Fibroblast of lung (primary cell): Measurements from ENCODE around the gene RTN4RL2.

Source experiments
- EZH2 ChIP-seq: IDR thresholded peaks from 2 replicates; pipeline ENCODE4 v1.5.1; 2012; ENCODE audit warnings: low read length, control low read depth, mild to moderate bottlenecking; ENCODE audit errors: missing control alignments
- TF ChIP-seq, protein P1 (sequence below), 2 donors: IDR thresholded peaks in 1 of 2; conservative IDR thresholded peaks in 1 of 2; 1 replicate in 1 of 2; 2 replicates in 1 of 2; pipeline ENCODE4 v1.5.1; 2011 to 2012; ENCODE audit warnings: low read length in 2 of 2, control low read depth in 1 of 2, inconsistent platforms in 1 of 2, low read depth in 1 of 2, mild to moderate bottlenecking in 1 of 2

DNA sequence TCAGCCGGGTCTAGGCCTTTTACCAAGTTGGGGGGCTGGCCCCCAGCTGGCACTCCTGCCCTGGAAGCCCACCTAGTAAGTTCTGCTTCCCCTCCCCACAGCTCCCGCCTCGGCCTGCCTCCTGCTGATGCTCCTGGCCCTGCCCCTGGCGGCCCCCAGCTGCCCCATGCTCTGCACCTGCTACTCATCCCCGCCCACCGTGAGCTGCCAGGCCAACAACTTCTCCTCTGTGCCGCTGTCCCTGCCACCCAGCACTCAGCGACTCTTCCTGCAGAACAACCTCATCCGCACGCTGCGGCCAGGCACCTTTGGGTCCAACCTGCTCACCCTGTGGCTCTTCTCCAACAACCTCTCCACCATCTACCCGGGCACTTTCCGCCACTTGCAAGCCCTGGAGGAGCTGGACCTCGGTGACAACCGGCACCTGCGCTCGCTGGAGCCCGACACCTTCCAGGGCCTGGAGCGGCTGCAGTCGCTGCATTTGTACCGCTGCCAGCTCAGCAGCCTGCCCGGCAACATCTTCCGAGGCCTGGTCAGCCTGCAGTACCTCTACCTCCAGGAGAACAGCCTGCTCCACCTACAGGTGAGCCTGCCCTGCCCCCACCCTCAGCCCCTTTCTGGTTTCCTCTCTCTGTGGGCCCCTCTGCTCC is 7.3 kb downstream of the RTN4RL2 start:
- TF ChIP-seq, protein P1, sequence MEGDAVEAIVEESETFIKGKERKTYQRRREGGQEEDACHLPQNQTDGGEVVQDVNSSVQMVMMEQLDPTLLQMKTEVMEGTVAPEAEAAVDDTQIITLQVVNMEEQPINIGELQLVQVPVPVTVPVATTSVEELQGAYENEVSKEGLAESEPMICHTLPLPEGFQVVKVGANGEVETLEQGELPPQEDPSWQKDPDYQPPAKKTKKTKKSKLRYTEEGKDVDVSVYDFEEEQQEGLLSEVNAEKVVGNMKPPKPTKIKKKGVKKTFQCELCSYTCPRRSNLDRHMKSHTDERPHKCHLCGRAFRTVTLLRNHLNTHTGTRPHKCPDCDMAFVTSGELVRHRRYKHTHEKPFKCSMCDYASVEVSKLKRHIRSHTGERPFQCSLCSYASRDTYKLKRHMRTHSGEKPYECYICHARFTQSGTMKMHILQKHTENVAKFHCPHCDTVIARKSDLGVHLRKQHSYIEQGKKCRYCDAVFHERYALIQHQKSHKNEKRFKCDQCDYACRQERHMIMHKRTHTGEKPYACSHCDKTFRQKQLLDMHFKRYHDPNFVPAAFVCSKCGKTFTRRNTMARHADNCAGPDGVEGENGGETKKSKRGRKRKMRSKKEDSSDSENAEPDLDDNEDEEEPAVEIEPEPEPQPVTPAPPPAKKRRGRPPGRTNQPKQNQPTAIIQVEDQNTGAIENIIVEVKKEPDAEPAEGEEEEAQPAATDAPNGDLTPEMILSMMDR (conservative IDR thresholded peaks at IDR 0.05 in 1 of 2, IDR thresholded peaks at IDR 0.05 in 1 of 2; ENCODE audit: low read depth in 1 of 2, low read length in 2 of 2), result no peak
- TF ChIP-seq EZH2, result no peak
